ENCODE results near the gene GSTK1.
"Not testable (repeated sequence)": the region's sequence is repeated elsewhere in the genome, so short reads cannot be mapped to it uniquely, and the experiment has no call there.

The GSTK1 gene

GRCh38 chr7:143261901-143262300, 1.3 kb upstream of the GSTK1 start:
- Histone ChIP-seq H3K4me1 (ENCODE audit: control insufficient read depth in 5 of 5, insufficient read depth in 5 of 5, low read length in 5 of 5) (peaks cover 2 to 24% (median 21%) of the 10 kb centered on the region in 5 donors), H3K4me3 (ENCODE audit: low read depth in 1 of 5, low read length in 5 of 5) (no peak overlapping the region), H3K9me3 (ENCODE audit: control insufficient read depth in 5 of 5, low read length in 5 of 5) (no peaks in the 10 kb centered on the region), H3K36me3 (ENCODE audit: control insufficient read depth in 5 of 5, insufficient read depth in 5 of 5, low read length in 5 of 5) (peaks cover 3 to 16% (median 5%) of the 10 kb centered on the region in 5 donors), H3K9ac (ENCODE audit: low read length in 5 of 5) (no peak overlapping the region), H3K27me3 (ENCODE audit: control insufficient read depth in 5 of 5, insufficient read depth in 4 of 5, low read length in 5 of 5) (no peaks in the 10 kb centered on the region), H3K27ac (ENCODE audit: low read depth, low read length) (no peak overlapping the region)

GRCh38 chr7:143264196-143264568, 941 bp downstream of the GSTK1 start:
- Histone ChIP-seq H3K27ac (ENCODE audit: low read depth, low read length) (peak overlapping the region; percentile 94), H3K9ac (ENCODE audit: low read length in 5 of 5) (peak overlapping the region in 4 of 5 donors; percentile 89 to 92 (median 90))
- H3K9me3 ChIP-seq (ENCODE audit: control insufficient read depth in 5 of 5, low read length in 5 of 5), result not testable (repeated sequence)

DNA sequence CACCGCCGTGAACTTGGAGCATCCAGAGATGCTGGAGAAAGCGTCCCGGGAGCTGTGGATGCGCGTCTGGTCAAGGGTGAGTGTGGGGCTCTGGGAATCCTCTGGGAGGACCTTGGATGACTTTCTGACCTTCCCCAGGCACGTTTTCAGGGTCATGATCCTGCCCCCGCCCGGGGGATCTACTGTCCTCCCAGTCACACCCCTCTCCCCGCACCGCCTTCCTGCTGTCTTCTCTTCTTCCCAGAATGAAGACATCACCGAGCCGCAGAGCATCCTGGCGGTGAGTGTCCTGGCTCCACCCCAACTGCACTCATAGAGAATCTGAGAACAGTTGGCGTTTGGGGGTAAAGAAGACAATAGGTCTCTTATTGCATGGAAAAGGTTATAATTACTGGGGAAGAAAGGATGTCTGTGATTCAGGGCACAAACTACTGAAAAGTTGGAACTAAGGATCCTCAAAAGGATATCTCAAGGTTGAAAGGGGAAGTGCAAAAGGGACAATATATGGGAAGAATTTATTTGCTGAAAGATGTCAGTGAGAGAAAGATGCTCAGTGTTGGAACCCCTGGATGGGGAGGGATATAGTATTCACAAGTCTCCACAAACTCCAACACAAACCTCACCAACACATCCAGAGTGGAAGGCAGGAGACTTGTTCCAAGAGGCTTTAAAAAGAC, 1.9 kb downstream of the GSTK1 start:
- H3K9me3 ChIP-seq (ENCODE audit: control insufficient read depth in 5 of 5, low read length in 5 of 5), result no peaks in the 10 kb centered on the region
- H3K4me3 ChIP-seq (ENCODE audit: low read depth in 1 of 5, low read length in 5 of 5), result peak overlapping the region in 4 of 5 donors; percentile 7 to 96 (median 94)
- H3K4me1 ChIP-seq (ENCODE audit: control insufficient read depth in 5 of 5, insufficient read depth in 5 of 5, low read length in 5 of 5), result peaks cover 2 to 24% (median 21%) of the 10 kb centered on the region in 5 donors
- no peaks in the 10 kb centered on the region for H3K27me3 ChIP-seq (ENCODE audit: control insufficient read depth in 5 of 5, insufficient read depth in 4 of 5, low read length in 5 of 5)
- H3K27ac ChIP-seq (ENCODE audit: low read depth, low read length), result peak overlapping the region; percentile 94
- H3K9ac ChIP-seq (ENCODE audit: low read length in 5 of 5), result peak overlapping the region in 2 of 5 donors; percentile 23 to 92
- peaks cover 11 to 45% (median 38%) of the 10 kb centered on the region in 5 donors for H3K36me3 ChIP-seq (ENCODE audit: control insufficient read depth in 5 of 5, insufficient read depth in 5 of 5, low read length in 5 of 5)

More at GRCh38 chr7:143264196-143264568, 941 bp downstream of the GSTK1 start:
- H3K4me3 ChIP-seq (ENCODE audit: low read depth in 1 of 5, low read length in 5 of 5), result peak overlapping the region; percentile 92 to 96 (median 95)
- H3K4me1 ChIP-seq (ENCODE audit: control insufficient read depth in 5 of 5, insufficient read depth in 5 of 5, low read length in 5 of 5), result peaks cover 2 to 24% (median 21%) of the 10 kb centered on the region in 5 donors
- H3K36me3 ChIP-seq (ENCODE audit: control insufficient read depth in 5 of 5, insufficient read depth in 5 of 5, low read length in 5 of 5), result peaks cover 11 to 39% (median 28%) of the 10 kb centered on the region in 5 donors
- not testable (repeated sequence) for H3K27me3 ChIP-seq (ENCODE audit: control insufficient read depth in 5 of 5, insufficient read depth in 4 of 5, low read length in 5 of 5)

- Histone ChIP-seq H3K36me3 (ENCODE audit: control insufficient read depth in 5 of 5, insufficient read depth in 5 of 5, low read length in 5 of 5) (peaks cover 11 to 45% (median 38%) of the 10 kb centered on the region in 5 donors), H3K9me3 (ENCODE audit: control insufficient read depth in 5 of 5, low read length in 5 of 5) (no peaks in the 10 kb centered on the region), H3K4me1 (ENCODE audit: control insufficient read depth in 5 of 5, insufficient read depth in 5 of 5, low read length in 5 of 5) (peaks cover 2 to 12% (median 11%) of the 10 kb centered on the region in 5 donors), H3K27me3 (ENCODE audit: control insufficient read depth in 5 of 5, insufficient read depth in 4 of 5, low read length in 5 of 5) (no peaks in the 10 kb centered on the region), H3K27ac (ENCODE audit: low read depth, low read length) (no peak overlapping the region), H3K9ac (ENCODE audit: low read length in 5 of 5) (no peak overlapping the region), H3K4me3 (ENCODE audit: low read depth in 1 of 5, low read length in 5 of 5) (no peak overlapping the region)
Measured at GRCh38 chr7:143269251-143269650, 6.0 kb downstream of the GSTK1 start.

DNA sequence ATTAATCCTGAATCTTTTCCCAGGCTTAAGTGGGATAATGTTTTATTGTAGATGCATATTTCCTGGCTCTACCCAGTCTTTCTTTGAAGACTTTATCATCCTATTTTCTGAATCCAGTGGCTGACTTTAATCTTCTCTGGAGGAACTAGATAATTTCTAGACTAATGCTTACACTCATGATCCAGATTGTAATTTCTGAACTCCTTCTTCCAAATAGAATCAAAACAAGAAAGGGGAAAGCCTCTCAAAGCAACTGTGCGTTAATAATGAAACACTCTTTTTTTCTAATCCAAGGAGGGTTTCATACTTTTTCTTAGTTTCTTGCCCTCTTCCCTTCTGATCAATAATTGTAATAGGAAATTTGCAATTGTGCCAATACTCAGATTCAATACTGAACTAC, 8.0 kb downstream of the GSTK1 start:
- Histone ChIP-seq H3K36me3 (ENCODE audit: control insufficient read depth in 5 of 5, insufficient read depth in 5 of 5, low read length in 5 of 5) (peaks cover 10 to 36% (median 33%) of the 10 kb centered on the region in 5 donors), H3K9me3 (ENCODE audit: control insufficient read depth in 5 of 5, low read length in 5 of 5) (no peaks in the 10 kb centered on the region), H3K27me3 (ENCODE audit: control insufficient read depth in 5 of 5, insufficient read depth in 4 of 5, low read length in 5 of 5) (no peaks in the 10 kb centered on the region), H3K27ac (ENCODE audit: low read depth, low read length) (no peak overlapping the region), H3K9ac (ENCODE audit: low read length in 5 of 5) (no peak overlapping the region), H3K4me3 (ENCODE audit: low read depth in 1 of 5, low read length in 5 of 5) (no peak overlapping the region), H3K4me1 (ENCODE audit: control insufficient read depth in 5 of 5, insufficient read depth in 5 of 5, low read length in 5 of 5) (no peaks in the 10 kb centered on the region)

DNA sequence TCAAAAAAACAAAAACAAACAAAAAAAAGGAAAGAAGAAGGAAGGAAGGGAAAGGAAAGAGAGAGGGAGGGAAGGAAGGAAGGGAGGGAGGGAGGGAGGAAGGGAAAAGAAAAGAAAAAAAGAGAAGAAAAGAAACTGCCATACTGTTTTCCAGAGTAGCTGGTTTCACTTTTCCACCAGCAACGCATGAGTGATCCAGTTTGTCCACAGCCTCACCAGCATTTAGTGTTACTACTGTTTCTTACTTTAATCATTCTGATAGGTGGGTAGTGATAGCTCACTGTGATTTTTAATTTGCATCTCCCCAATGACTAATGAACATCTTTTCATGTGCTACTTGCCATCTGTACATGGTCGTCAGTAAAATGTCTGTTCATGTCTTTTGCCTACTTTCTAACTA, 9.6 kb downstream of the GSTK1 start:
- Histone ChIP-seq H3K4me3 (ENCODE audit: low read depth in 1 of 5, low read length in 5 of 5) (no peak overlapping the region), H3K9ac (ENCODE audit: low read length in 5 of 5) (no peak overlapping the region), H3K27ac (ENCODE audit: low read depth, low read length) (no peak overlapping the region), H3K4me1 (ENCODE audit: control insufficient read depth in 5 of 5, insufficient read depth in 5 of 5, low read length in 5 of 5) (no peaks in the 10 kb centered on the region), H3K27me3 (ENCODE audit: control insufficient read depth in 5 of 5, insufficient read depth in 4 of 5, low read length in 5 of 5) (no peaks in the 10 kb centered on the region), H3K9me3 (ENCODE audit: control insufficient read depth in 5 of 5, low read length in 5 of 5) (no peaks in the 10 kb centered on the region), H3K36me3 (ENCODE audit: control insufficient read depth in 5 of 5, insufficient read depth in 5 of 5, low read length in 5 of 5) (peaks cover 3 to 24% (median 20%) of the 10 kb centered on the region in 5 donors)

- Histone ChIP-seq H3K27me3 (ENCODE audit: control insufficient read depth in 5 of 5, insufficient read depth in 4 of 5, low read length in 5 of 5) (no peaks in the 10 kb centered on the region), H3K4me3 (ENCODE audit: low read depth in 1 of 5, low read length in 5 of 5) (peak overlapping the region in 1 of 5 donors; percentile 5), H3K4me1 (ENCODE audit: control insufficient read depth in 5 of 5, insufficient read depth in 5 of 5, low read length in 5 of 5) (peaks cover 6 to 36% (median 26%) of the 10 kb centered on the region in 5 donors), H3K9ac (ENCODE audit: low read length in 5 of 5) (peak overlapping the region in 3 of 5 donors; percentile 33 to 41 (median 35)), H3K27ac (ENCODE audit: low read depth, low read length) (peak overlapping the region; percentile 75), H3K36me3 (ENCODE audit: control insufficient read depth in 5 of 5, insufficient read depth in 5 of 5, low read length in 5 of 5) (no peaks in the 10 kb centered on the region), H3K9me3 (ENCODE audit: control insufficient read depth in 5 of 5, low read length in 5 of 5) (no peaks in the 10 kb centered on the region)
Measured at GRCh38 chr7:143279186-143280098, 16.2 kb downstream of the GSTK1 start.

- H3K36me3 ChIP-seq (ENCODE audit: control insufficient read depth in 5 of 5, insufficient read depth in 5 of 5, low read length in 5 of 5), result no peaks in the 10 kb centered on the region
- H3K9ac ChIP-seq (ENCODE audit: low read length in 5 of 5), result no peak overlapping the region
- H3K9me3 ChIP-seq (ENCODE audit: control insufficient read depth in 5 of 5, low read length in 5 of 5), result no peaks in the 10 kb centered on the region
- peak overlapping the region; percentile 75 for H3K27ac ChIP-seq (ENCODE audit: low read depth, low read length)
- peak overlapping the region in 1 of 5 donors; percentile 5 for H3K4me3 ChIP-seq (ENCODE audit: low read depth in 1 of 5, low read length in 5 of 5)
- H3K4me1 ChIP-seq (ENCODE audit: control insufficient read depth in 5 of 5, insufficient read depth in 5 of 5, low read length in 5 of 5), result peaks cover 6 to 43% (median 33%) of the 10 kb centered on the region in 5 donors
- no peaks in the 10 kb centered on the region for H3K27me3 ChIP-seq (ENCODE audit: control insufficient read depth in 5 of 5, insufficient read depth in 4 of 5, low read length in 5 of 5)
Measured at GRCh38 chr7:143280160-143280559, 16.9 kb downstream of the GSTK1 start.

GRCh38 chr7:143280566-143280965, 17.3 kb downstream of the GSTK1 start:
- peaks cover 8 to 47% (median 37%) of the 10 kb centered on the region in 5 donors for H3K4me1 ChIP-seq (ENCODE audit: control insufficient read depth in 5 of 5, insufficient read depth in 5 of 5, low read length in 5 of 5)
- H3K4me3 ChIP-seq (ENCODE audit: low read depth in 1 of 5, low read length in 5 of 5), result no peak overlapping the region
- peak overlapping the region; percentile 75 for H3K27ac ChIP-seq (ENCODE audit: low read depth, low read length)
- no peaks in the 10 kb centered on the region for H3K36me3 ChIP-seq (ENCODE audit: control insufficient read depth in 5 of 5, insufficient read depth in 5 of 5, low read length in 5 of 5)
- no peaks in the 10 kb centered on the region for H3K9me3 ChIP-seq (ENCODE audit: control insufficient read depth in 5 of 5, low read length in 5 of 5)
- no peaks in the 10 kb centered on the region for H3K27me3 ChIP-seq (ENCODE audit: control insufficient read depth in 5 of 5, insufficient read depth in 4 of 5, low read length in 5 of 5)
- H3K9ac ChIP-seq (ENCODE audit: low read length in 5 of 5), result no peak overlapping the region

DNA sequence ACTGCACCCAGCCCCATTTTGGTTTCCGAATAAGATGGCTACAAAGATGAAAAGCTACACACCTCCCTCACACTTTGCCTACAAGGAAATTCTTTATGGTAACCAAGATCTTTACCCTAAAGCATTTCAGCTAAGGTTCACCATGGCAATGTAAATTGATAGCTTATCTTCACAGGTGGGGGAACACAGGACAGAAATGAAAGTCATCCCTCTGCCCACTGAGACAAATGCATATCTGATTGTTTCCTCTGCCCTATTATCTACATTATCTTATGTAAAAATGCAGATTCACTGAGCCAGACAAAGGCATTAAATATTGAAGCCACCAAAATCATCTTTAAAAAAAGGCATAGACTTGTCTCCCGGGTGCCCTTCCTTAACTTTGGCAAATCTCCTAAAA, 18.3 kb downstream of the GSTK1 start:
- H3K27ac ChIP-seq (ENCODE audit: low read depth, low read length), result no peak overlapping the region
- no peaks in the 10 kb centered on the region for H3K9me3 ChIP-seq (ENCODE audit: control insufficient read depth in 5 of 5, low read length in 5 of 5)
- H3K36me3 ChIP-seq (ENCODE audit: control insufficient read depth in 5 of 5, insufficient read depth in 5 of 5, low read length in 5 of 5), result no peaks in the 10 kb centered on the region
- peaks cover 8 to 56% (median 46%) of the 10 kb centered on the region in 5 donors for H3K4me1 ChIP-seq (ENCODE audit: control insufficient read depth in 5 of 5, insufficient read depth in 5 of 5, low read length in 5 of 5)
- H3K9ac ChIP-seq (ENCODE audit: low read length in 5 of 5), result no peak overlapping the region
- no peaks in the 10 kb centered on the region for H3K27me3 ChIP-seq (ENCODE audit: control insufficient read depth in 5 of 5, insufficient read depth in 4 of 5, low read length in 5 of 5)
- H3K4me3 ChIP-seq (ENCODE audit: low read depth in 1 of 5, low read length in 5 of 5), result no peak overlapping the region

Data from subcutaneous abdominal adipose tissue (tissue), 5 donors.